Measurements from ENCODE around the gene GNAI1. TPM values are rescaled to one million over a fixed set of nuclear protein-coding genes. Genes with fewer than 3 reads are reported as not detected.

Gene GNAI1
- total RNA-seq, 1 donor from 2014 or later: 25.2 TPM

GRCh38 chr7:80232979-80233724 lies 98.5 kb downstream of the GNAI1 start:
- Mint-ChIP-seq H3K27me3 (ENCODE audit: low read depth) (no peaks in the 10 kb centered on the region), H3K9me3 (no peaks in the 10 kb centered on the region), H3K27ac (ENCODE audit: unreplicated experiment) (no peak overlapping the region), H3K4me1 (no peaks in the 10 kb centered on the region), H3K4me3 (no peak overlapping the region), H3K36me3 (ENCODE audit: low read depth) (no peaks in the 10 kb centered on the region)
- no peak for DNase-seq (ENCODE audit: low read depth, low spot score)
- TF ChIP-seq CTCF (conservative IDR thresholded peaks at IDR 0.05): no peak

GRCh38 chr7:80235334-80235733 lies 100.7 kb downstream of the GNAI1 start:
- H3K4me1 Mint-ChIP-seq: no peaks in the 10 kb centered on the region
- no peak for TF ChIP-seq CTCF (conservative IDR thresholded peaks at IDR 0.05)

GRCh38 chr7:80236681-80237080 lies 102.0 kb downstream of the GNAI1 start:
- no peaks in the 10 kb centered on the region for H3K36me3 Mint-ChIP-seq (ENCODE audit: low read depth)
- no peak overlapping the region for H3K4me3 Mint-ChIP-seq
- no peak for TF ChIP-seq CTCF (conservative IDR thresholded peaks at IDR 0.05)
- H3K4me1 Mint-ChIP-seq: no peaks in the 10 kb centered on the region
- H3K27ac Mint-ChIP-seq (ENCODE audit: unreplicated experiment): no peak overlapping the region
- H3K27me3 Mint-ChIP-seq (ENCODE audit: low read depth): no peaks in the 10 kb centered on the region
- DNase-seq (ENCODE audit: low read depth, low spot score): no peak
- H3K9me3 Mint-ChIP-seq: no peaks in the 10 kb centered on the region

More at GRCh38 chr7:80235334-80235733, 100.7 kb downstream of the GNAI1 start:
- DNase-seq (ENCODE audit: low read depth, low spot score): no peak
- no peak overlapping the region for H3K27ac Mint-ChIP-seq (ENCODE audit: unreplicated experiment)
- no peaks in the 10 kb centered on the region for H3K27me3 Mint-ChIP-seq (ENCODE audit: low read depth)
- no peaks in the 10 kb centered on the region for H3K36me3 Mint-ChIP-seq (ENCODE audit: low read depth)
- no peak overlapping the region for H3K4me3 Mint-ChIP-seq
- no peaks in the 10 kb centered on the region for H3K9me3 Mint-ChIP-seq

GRCh38 chr7:80240265-80241025 lies 105.8 kb downstream of the GNAI1 start:
- TF ChIP-seq CTCF (conservative IDR thresholded peaks at IDR 0.05): no peak
- no peak for DNase-seq (ENCODE audit: low read depth, low spot score)
- H3K27ac Mint-ChIP-seq (ENCODE audit: unreplicated experiment): no peak overlapping the region
- H3K36me3 Mint-ChIP-seq (ENCODE audit: low read depth): no peaks in the 10 kb centered on the region
- peaks cover 5% of the 10 kb centered on the region for H3K4me1 Mint-ChIP-seq
- no peak overlapping the region for H3K4me3 Mint-ChIP-seq
- no peaks in the 10 kb centered on the region for H3K9me3 Mint-ChIP-seq
- H3K27me3 Mint-ChIP-seq (ENCODE audit: low read depth): no peaks in the 10 kb centered on the region

- Mint-ChIP-seq H3K4me1 (peaks cover 5% of the 10 kb centered on the region), H3K4me3 (no peak overlapping the region), H3K27ac (ENCODE audit: unreplicated experiment) (no peak overlapping the region), H3K27me3 (ENCODE audit: low read depth) (no peaks in the 10 kb centered on the region), H3K36me3 (ENCODE audit: low read depth) (no peaks in the 10 kb centered on the region), H3K9me3 (no peaks in the 10 kb centered on the region)
- no peak for DNase-seq (ENCODE audit: low read depth, low spot score)
- no peak for TF ChIP-seq CTCF (conservative IDR thresholded peaks at IDR 0.05)
Observed at GRCh38 chr7:80241671-80242070, 107.0 kb downstream of the GNAI1 start.
